PC-9 (cell line): ENCODE measurements around the gene DCTD. TPM values are rescaled to one million over a fixed set of nuclear protein-coding genes. Genes with fewer than 3 reads are reported as not detected.

Experiments
- BruUV-seq: library from RNA; stranded (reverse); fragments of 400-500 nt; replicated peaks from 2 replicates; lab custom pipeline; 2021; lab: Mats Ljungman, UMichigan
- CTCF ChIA-PET: fragments of 300-600 bp; sonication (Branson Sonifier 250); formaldehyde crosslinking; loops from one replicate; lab custom pipeline; 2022; ENCODE audit warnings: antibody characterized with exemption; lab: Charles Lee
- POLR2A ChIA-PET: fragments of 300-600 bp; sonication (Branson Sonifier 250); formaldehyde crosslinking; loops from one replicate; lab custom pipeline; 2022; ENCODE audit warnings: antibody characterized with exemption; ENCODE audit not compliant: unreplicated experiment; lab: Charles Lee
- DNase-seq, 2 experiments: peaks; one replicate each; pipeline versions ENCODE4 v3.0.0 to v3.0.0-alpha.2; 2015 to 2022; ENCODE audit warnings: mixed read lengths in 1 of 2
- H2AFZ ChIP-seq: fragments of 200-600 bp; sonication (generic); 2 replicates; pipeline ENCODE4 v1.8.1; 2017; ENCODE audit warnings: antibody characterized with exemption
- H3F3A ChIP-seq: fragments of 200-600 bp; sonication (generic); 2 replicates; pipeline ENCODE4 v1.8.1; 2017; ENCODE audit warnings: antibody characterized with exemption, mild to moderate bottlenecking, low read depth; ENCODE audit not compliant: insufficient read depth
- H3K27ac ChIP-seq: fragments of 200-600 bp; sonication (generic); 2 replicates; pipeline ENCODE4 v1.6.1; 2016; ENCODE audit warnings: mixed run types
- H3K27me3 ChIP-seq: fragments of 200-600 bp; sonication (generic); 2 replicates; pipeline ENCODE4 v1.6.1; 2016; ENCODE audit warnings: low read depth, mixed run types; ENCODE audit not compliant: insufficient read depth
- H3K36me3 ChIP-seq: fragments of 200-600 bp; sonication (generic); 2 replicates; pipeline ENCODE4 v1.6.1; 2016; ENCODE audit warnings: low read depth, mixed run types
- H3K4me1 ChIP-seq: fragments of 200-600 bp; sonication (generic); replicated peaks from 2 replicates; pipeline ENCODE4 v1.6.1; 2016; ENCODE audit warnings: mixed run types; ENCODE audit not compliant: insufficient read depth
- H3K4me2 ChIP-seq: fragments of 200-600 bp; sonication (generic); 2 replicates; pipeline ENCODE4 v1.6.1; 2017; ENCODE audit warnings: mixed run types
- H3K4me3 ChIP-seq: fragments of 200-600 bp; sonication (generic); 2 replicates; pipeline ENCODE4 v1.6.1; 2016; ENCODE audit warnings: mixed run types
- H3K79me2 ChIP-seq: fragments of 200-600 bp; sonication (generic); 2 replicates; pipeline ENCODE4 v1.6.1; 2017; ENCODE audit warnings: low read depth, mixed run types
- H3K9me2 ChIP-seq: fragments of 200-600 bp; sonication (generic); 2 replicates; pipeline ENCODE4 v1.8.1; 2017; ENCODE audit warnings: mild to moderate bottlenecking; ENCODE audit not compliant: insufficient read depth
- H3K9me3 ChIP-seq: fragments of 200-600 bp; sonication (generic); 2 replicates; pipeline ENCODE4 v1.8.1; 2016; ENCODE audit warnings: low read depth; ENCODE audit not compliant: insufficient read depth
- H4K20me1 ChIP-seq: fragments of 200-600 bp; sonication (generic); 2 replicates; pipeline ENCODE4 v1.8.1; 2017; ENCODE audit not compliant: insufficient read depth
- EZH2 ChIP-seq: fragments of 200-600 bp; sonication (generic); IDR thresholded peaks from 2 replicates; pipeline ENCODE4 v1.8.0; 2017; ENCODE audit warnings: antibody characterized with exemption, low read depth
- intact Hi-C: fragments of 100-400 bp; cut with micrococcal nuclease; formaldehyde crosslinking; loops from one replicate; pipeline ENCODE4 v1.10.0; 2022; ENCODE audit not compliant: unreplicated experiment
- total RNA-seq: library from RNA; stranded (reverse); gene quantifications from 2 replicates; pipeline ENCODE4 v1.2.3, GENCODE V29; 2021
- TF ChIP-seq, protein P1 (sequence below): fragments of 200-600 bp; sonication (generic); conservative IDR thresholded peaks from 2 replicates; pipeline ENCODE4 v1.6.1; 2017; ENCODE audit warnings: mixed run types, antibody characterized with exemption, mild to moderate bottlenecking, moderate library complexity

Gene DCTD
- total RNA-seq, 1 experiment from 2014 or later: 116 TPM

DNA sequence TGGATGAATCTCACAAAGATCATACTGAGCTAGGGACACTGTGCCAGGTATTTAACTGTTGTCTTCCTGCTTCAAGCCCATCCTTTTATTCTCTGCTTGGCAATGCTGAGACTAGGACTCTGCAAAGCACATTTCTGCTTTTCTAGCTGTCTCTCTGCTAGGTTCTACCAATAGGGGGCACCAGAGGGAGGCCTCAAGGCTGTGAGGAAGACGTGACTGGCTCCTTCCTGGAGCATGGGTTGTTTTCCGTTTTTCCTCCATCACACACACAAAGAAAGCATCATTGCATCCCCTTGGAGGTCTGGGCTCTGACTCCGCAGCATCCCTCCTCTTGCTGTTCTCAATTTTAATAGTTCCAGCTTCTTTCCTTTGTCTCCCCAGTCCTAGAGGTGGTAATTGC lies 10.9 kb upstream of the DCTD start:
- H3K9me2 ChIP-seq: no peaks in the 10 kb centered on the region
- ChIA-PET CTCF (no interaction called here), POLR2A (no interaction called here)
- no peak for DNase-seq
- no TSS peak for BruUV-seq
- TF ChIP-seq, protein P1, sequence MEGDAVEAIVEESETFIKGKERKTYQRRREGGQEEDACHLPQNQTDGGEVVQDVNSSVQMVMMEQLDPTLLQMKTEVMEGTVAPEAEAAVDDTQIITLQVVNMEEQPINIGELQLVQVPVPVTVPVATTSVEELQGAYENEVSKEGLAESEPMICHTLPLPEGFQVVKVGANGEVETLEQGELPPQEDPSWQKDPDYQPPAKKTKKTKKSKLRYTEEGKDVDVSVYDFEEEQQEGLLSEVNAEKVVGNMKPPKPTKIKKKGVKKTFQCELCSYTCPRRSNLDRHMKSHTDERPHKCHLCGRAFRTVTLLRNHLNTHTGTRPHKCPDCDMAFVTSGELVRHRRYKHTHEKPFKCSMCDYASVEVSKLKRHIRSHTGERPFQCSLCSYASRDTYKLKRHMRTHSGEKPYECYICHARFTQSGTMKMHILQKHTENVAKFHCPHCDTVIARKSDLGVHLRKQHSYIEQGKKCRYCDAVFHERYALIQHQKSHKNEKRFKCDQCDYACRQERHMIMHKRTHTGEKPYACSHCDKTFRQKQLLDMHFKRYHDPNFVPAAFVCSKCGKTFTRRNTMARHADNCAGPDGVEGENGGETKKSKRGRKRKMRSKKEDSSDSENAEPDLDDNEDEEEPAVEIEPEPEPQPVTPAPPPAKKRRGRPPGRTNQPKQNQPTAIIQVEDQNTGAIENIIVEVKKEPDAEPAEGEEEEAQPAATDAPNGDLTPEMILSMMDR: no peak
- TF ChIP-seq EZH2: no peak
- H3K9me3 ChIP-seq: no peaks in the 10 kb centered on the region
- H4K20me1 ChIP-seq: no peaks in the 10 kb centered on the region
- H2AFZ ChIP-seq: no peak overlapping the region
- intact Hi-C loops: loop anchor here (5.0 to 10.0 kb wide), 2 partner anchors 451 to 1783 kb away; no protein-coding TSS in a partner anchor
- no peaks in the 10 kb centered on the region for H3K79me2 ChIP-seq
- no peak overlapping the region for H3K27ac ChIP-seq
- no peak overlapping the region for H3K4me3 ChIP-seq
- H3K36me3 ChIP-seq: no peaks in the 10 kb centered on the region
- no peaks in the 10 kb centered on the region for H3F3A ChIP-seq
- no peaks in the 10 kb centered on the region for H3K27me3 ChIP-seq
- H3K4me1 ChIP-seq: no peaks in the 10 kb centered on the region
- no peak overlapping the region for H3K4me2 ChIP-seq

DNA sequence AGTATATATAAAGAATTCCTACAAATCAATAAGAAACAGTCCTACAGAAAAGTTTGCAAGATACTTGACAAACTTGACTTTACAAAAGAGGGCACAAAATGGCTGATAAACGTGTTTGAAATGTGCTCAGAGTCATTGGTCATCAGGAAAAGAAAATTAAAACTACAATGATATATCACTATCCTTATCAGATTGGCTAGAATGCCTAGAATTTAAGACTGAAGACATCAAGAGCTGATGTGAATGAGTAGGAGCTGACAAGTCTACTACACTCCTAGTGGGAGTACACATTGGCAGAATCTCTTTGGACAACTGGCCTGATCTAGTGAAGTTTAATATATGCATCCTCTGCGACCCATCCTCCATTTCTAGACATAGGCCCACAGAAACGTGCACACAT lies 10.3 kb upstream of the DCTD start:
- POLR2A ChIA-PET: no interaction called here
- no peak for DNase-seq
- Histone ChIP-seq H3K4me1 (no peaks in the 10 kb centered on the region), H3K27ac (no peak overlapping the region), H2AFZ (no peak overlapping the region), H3K4me2 (no peak overlapping the region), H3K79me2 (no peaks in the 10 kb centered on the region), H3K27me3 (no peaks in the 10 kb centered on the region), H3F3A (no peaks in the 10 kb centered on the region), H3K4me3 (no peak overlapping the region), H3K9me3 (no peaks in the 10 kb centered on the region), H3K9me2 (no peaks in the 10 kb centered on the region), H4K20me1 (no peaks in the 10 kb centered on the region), H3K36me3 (no peaks in the 10 kb centered on the region)
- intact Hi-C loops: loop anchor here (5.0 to 10.0 kb wide), 2 partner anchors 450 to 1783 kb away; no protein-coding TSS in a partner anchor
- no peak for TF ChIP-seq EZH2
- TF ChIP-seq, protein P1: no peak
- no TSS peak for BruUV-seq
- CTCF ChIA-PET: no interaction called here

DNA sequence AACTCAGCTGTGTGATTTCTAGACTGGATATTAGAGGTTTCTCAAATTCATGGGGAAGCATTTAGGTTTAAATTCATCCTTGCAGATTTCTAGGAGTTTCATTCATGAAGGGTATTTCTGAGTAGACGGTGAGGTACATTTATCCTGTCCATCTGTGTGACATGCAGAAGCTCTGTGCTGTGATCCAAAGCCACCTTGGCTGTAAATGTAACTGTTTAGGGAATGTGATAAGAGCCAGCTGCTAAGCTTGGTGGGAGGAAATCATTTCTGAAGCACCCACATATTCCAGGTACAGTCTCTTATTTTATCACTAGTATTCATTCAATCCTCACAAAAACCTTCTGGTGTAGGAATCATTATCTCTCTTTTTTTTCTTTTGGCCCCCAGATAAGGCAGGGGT lies 8.7 kb upstream of the DCTD start:
- DNase-seq: no peak
- no peak for TF ChIP-seq EZH2
- TF ChIP-seq, protein P1: no peak
- no peaks in the 10 kb centered on the region for H4K20me1 ChIP-seq
- no peak overlapping the region for H3K27ac ChIP-seq
- H2AFZ ChIP-seq: no peak overlapping the region
- ChIA-PET CTCF (no interaction called here), POLR2A (no interaction called here)
- H3K4me3 ChIP-seq: no peak overlapping the region
- H3F3A ChIP-seq: no peaks in the 10 kb centered on the region
- intact Hi-C loops: loop anchor here (5.0 to 10.0 kb wide), 2 partner anchors 449 to 1781 kb away; no protein-coding TSS in a partner anchor
- H3K79me2 ChIP-seq: no peaks in the 10 kb centered on the region
- H3K4me2 ChIP-seq: no peak overlapping the region
- H3K36me3 ChIP-seq: no peaks in the 10 kb centered on the region
- BruUV-seq: no TSS peak
- no peaks in the 10 kb centered on the region for H3K9me2 ChIP-seq
- no peaks in the 10 kb centered on the region for H3K9me3 ChIP-seq
- 0 out of 2 replicates have a peak, but pooled peaks cover 3% of the 10 kb centered on the region for H3K27me3 ChIP-seq
- H3K4me1 ChIP-seq: no peaks in the 10 kb centered on the region
